OCI-LY7 (cell line): ENCODE measurements around the gene GBA2. TPM values are rescaled to one million over a fixed set of nuclear protein-coding genes. Genes with fewer than 3 reads are reported as not detected.
A peak's percentile ranks its signal among the peaks of the same experiment; 100 is the strongest.

Experiments used
- BruUV-seq: library from RNA; stranded (reverse); fragments of 400-500 nt; replicated peaks from 2 replicates; lab custom pipeline; 2021; lab: Mats Ljungman, UMichigan
- CTCF ChIA-PET: fragments of 300-600 bp; sonication (Branson Sonifier 250); formaldehyde crosslinking; loops from one replicate; lab custom pipeline; 2022; ENCODE audit warnings: antibody characterized with exemption; ENCODE audit not compliant: unreplicated experiment; lab: Charles Lee
- POLR2A ChIA-PET: fragments of 300-600 bp; sonication (Branson Sonifier 250); formaldehyde crosslinking; loops from one replicate; lab custom pipeline; 2022; ENCODE audit warnings: antibody characterized with exemption; lab: Charles Lee
- DNase-seq: peaks from one replicate; pipeline ENCODE4 v3.0.0-alpha.2; 2015; ENCODE audit warnings: low spot score
- H2AFZ ChIP-seq: fragments of 200-600 bp; sonication (generic), shearing (Covaris generic); 2 replicates; pipeline ENCODE4 v1.6.1; 2014; ENCODE audit warnings: mild to moderate bottlenecking, antibody characterized with exemption, low read length, moderate library complexity
- H3K27ac ChIP-seq: fragments of 200-600 bp; sonication (generic); 2 replicates; pipeline ENCODE4 v1.5.1; 2014; ENCODE audit warnings: mixed run types, low read depth, mild to moderate bottlenecking, moderate library complexity, low read length, inconsistent platforms; ENCODE audit not compliant: poor library complexity, severe bottlenecking
- H3K36me3 ChIP-seq: fragments of 200-600 bp; sonication (generic); 2 replicates; pipeline ENCODE4 v1.6.1; 2014; ENCODE audit warnings: mild to moderate bottlenecking, antibody characterized with exemption, low read length, moderate library complexity, mixed read lengths; ENCODE audit not compliant: insufficient read depth
- H3K4me1 ChIP-seq: fragments of 200-600 bp; sonication (generic); 2 replicates; pipeline ENCODE4 v1.5.1; 2014; ENCODE audit warnings: mild to moderate bottlenecking, low read length; ENCODE audit not compliant: insufficient read depth, poor library complexity, severe bottlenecking
- H3K4me2 ChIP-seq: fragments of 200-600 bp; sonication (generic); 2 replicates; pipeline ENCODE4 v1.6.1; 2014; ENCODE audit warnings: mild to moderate bottlenecking, low read length
- H3K4me3 ChIP-seq: fragments of 200-600 bp; sonication (generic); 2 replicates; pipeline ENCODE4 v1.5.1; 2014; ENCODE audit warnings: mild to moderate bottlenecking, low read depth, low read length; ENCODE audit not compliant: poor library complexity, severe bottlenecking
- H3K79me2 ChIP-seq: fragments of 200-600 bp; sonication (generic); 2 replicates; pipeline ENCODE4 v1.6.1; 2016; ENCODE audit warnings: low read depth, mild to moderate bottlenecking, low read length, moderate library complexity, mixed read lengths; ENCODE audit not compliant: insufficient read depth
- H3K9me2 ChIP-seq: fragments of 200-600 bp; sonication (generic); 2 replicates; pipeline ENCODE4 v1.6.1; 2016; ENCODE audit warnings: mild to moderate bottlenecking, low read length, mixed read lengths; ENCODE audit not compliant: insufficient read depth
- H3K9me3 ChIP-seq: fragments of 200-600 bp; sonication (generic); 2 replicates; pipeline ENCODE4 v1.6.1; 2014; ENCODE audit warnings: mild to moderate bottlenecking, mixed run types, low read length, mixed read lengths
- H4K20me1 ChIP-seq: fragments of 200-600 bp; sonication (generic); 2 replicates; pipeline ENCODE4 v1.6.1; 2014; ENCODE audit warnings: mild to moderate bottlenecking, antibody characterized with exemption, low read length, moderate library complexity, mixed read lengths; ENCODE audit not compliant: insufficient read depth
- CTCF ChIP-seq: fragments of 200-600 bp; sonication (generic); conservative IDR thresholded peaks from 2 replicates; pipeline ENCODE4 v1.5.1; 2014; ENCODE audit warnings: mild to moderate bottlenecking, antibody characterized with exemption, low read length, moderate library complexity, mixed read lengths
- EZH2phosphoT487 ChIP-seq: fragments of 200-600 bp; sonication (generic); IDR thresholded peaks from 2 replicates; pipeline ENCODE4 v1.6.1; 2018; ENCODE audit warnings: low read depth, borderline replicate concordance, mild to moderate bottlenecking, mixed run types, antibody characterized with exemption, low read length, moderate library complexity, mixed read lengths
- intact Hi-C: fragments of 100-400 bp; cut with micrococcal nuclease; formaldehyde crosslinking; loops from one replicate; pipeline ENCODE4 v1.10.0; 2022; ENCODE audit not compliant: unreplicated experiment
- total RNA-seq, 2 experiments: library from RNA; depleted of rRNA in 1 of 2; stranded (reverse); fragments of >200 nt in 1 of 2; shearing (Covaris generic) in 1 of 2; gene quantifications; 2 replicates each; pipeline ENCODE4 v1.2.3, GENCODE V29; 2014 to 2022

GBA2 gene
- total RNA-seq, 2 experiments from 2014 or later, result 66.0 to 68.2 TPM

DNA sequence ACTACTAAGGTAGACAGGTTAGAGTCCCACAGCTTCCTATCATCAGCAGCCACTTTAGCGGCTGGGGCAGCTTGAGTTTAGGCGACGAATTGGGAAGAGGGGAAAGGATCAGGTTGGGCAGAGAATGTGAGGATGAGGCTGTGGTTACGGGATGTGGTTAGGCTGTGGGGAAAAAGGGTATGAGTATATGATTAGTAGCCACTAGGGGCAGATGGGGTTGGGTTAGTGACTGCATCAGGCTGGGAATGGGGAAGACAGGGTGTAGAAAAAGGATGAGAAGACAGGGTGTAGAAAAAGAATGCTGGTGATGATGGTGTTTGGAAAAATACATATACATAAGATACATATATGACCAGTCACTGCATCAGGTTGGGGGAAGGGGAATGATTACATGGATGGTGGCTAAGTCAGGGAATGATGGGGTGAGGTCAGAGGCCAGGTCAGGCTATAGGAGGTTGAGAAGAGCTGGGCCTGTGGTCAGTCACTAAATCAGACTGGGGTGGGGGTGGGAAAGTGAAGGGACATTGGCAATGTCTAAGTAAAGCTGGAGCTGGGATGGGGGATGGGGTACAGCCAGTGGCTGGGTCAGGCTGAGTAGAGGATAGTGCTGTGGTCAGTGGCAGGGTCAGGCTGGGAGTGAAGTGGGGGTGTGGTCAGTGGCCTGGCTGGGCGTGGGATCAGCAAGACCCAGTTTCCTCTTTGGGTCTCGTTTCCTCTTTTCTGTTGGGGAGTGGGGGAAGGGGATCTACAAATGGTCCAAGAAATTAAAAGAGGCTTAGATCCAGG, 19.1 kb downstream of the GBA2 start:
- BruUV-seq, result TSS peak; percentile 45
- DNase-seq, result peak; percentile 67
- no peaks in the 10 kb centered on the region for H3K9me2 ChIP-seq
- H3K9me3 ChIP-seq, result no peaks in the 10 kb centered on the region
- peaks cover 15% of the 10 kb centered on the region; the same call in 1 of the 2 replicates for H4K20me1 ChIP-seq
- H2AFZ ChIP-seq, result no peak overlapping the region
- no peak for TF ChIP-seq EZH2phosphoT487
- peak; percentile 84 for TF ChIP-seq CTCF
- H3K79me2 ChIP-seq, result peaks cover 51% of the 10 kb centered on the region
- H3K4me1 ChIP-seq, result peaks cover 60% of the 10 kb centered on the region
- peak overlapping the region; percentile 77 for H3K27ac ChIP-seq
- intact Hi-C loops, result loop anchor here (2.0 to 10.0 kb wide), 2 partner anchors 71 to 655 kb away; partner anchors contain the start of genes CCDC107, FANCG, RMRP and VCP
- H3K4me3 ChIP-seq, result peak overlapping the region; percentile 89
- peak overlapping the region; percentile 97 for H3K4me2 ChIP-seq
- POLR2A ChIA-PET, result interaction anchor here (0.6 to 3.9 kb wide), 4 partner anchors 18 to 281 kb away, joined by 5 to 38 read pairs (median 16); partner anchors contain the start of genes ARHGEF39, GBA2 and RGP1
- CTCF ChIA-PET, result interaction anchor here (0.7 to 2.2 kb wide), 4 partner anchors 26 to 65 kb away, joined by 3 to 13 read pairs (median 4); partner anchors contain the start of gene ARHGEF39
- H3K36me3 ChIP-seq, result peaks cover 23% of the 10 kb centered on the region

DNA sequence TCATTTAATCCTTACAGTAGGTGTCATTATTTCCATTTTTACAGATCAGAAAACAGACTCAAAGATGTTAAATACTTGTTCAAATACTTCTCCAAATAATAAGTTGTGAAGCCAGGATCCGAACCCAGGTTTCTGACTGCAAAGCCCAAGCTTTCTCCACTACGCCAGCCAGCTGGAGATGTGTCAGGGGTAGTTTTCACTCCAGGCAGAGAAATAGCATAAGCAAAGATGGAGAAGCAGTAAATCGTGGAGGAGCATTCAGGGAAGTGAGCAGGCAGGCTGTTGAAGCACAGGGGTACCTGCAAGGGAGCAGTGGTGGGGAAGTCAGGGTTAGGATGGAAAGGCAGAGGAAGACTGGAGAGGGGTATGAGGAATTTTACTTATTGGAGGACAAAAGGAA, 19.9 kb downstream of the GBA2 start:
- no peaks in the 10 kb centered on the region for H3K9me3 ChIP-seq
- ChIA-PET CTCF (interaction anchor here (0.7 to 2.2 kb wide), 4 partner anchors 14 to 83 kb away, joined by 3 to 13 read pairs (median 4); partner anchors contain the start of gene ARHGEF39), POLR2A (interaction anchor here (0.6 to 2.4 kb wide), 7 partner anchors 39 to 259 kb away, joined by 3 to 18 read pairs (median 4); partner anchors contain the start of genes ARHGEF39 and TPM2)
- peaks cover 15% of the 10 kb centered on the region; the same call in 1 of the 2 replicates for H4K20me1 ChIP-seq
- peaks cover 56% of the 10 kb centered on the region for H3K4me1 ChIP-seq
- no peak overlapping the region for H2AFZ ChIP-seq
- H3K9me2 ChIP-seq, result no peaks in the 10 kb centered on the region
- H3K27ac ChIP-seq, result peak overlapping the region; percentile 46
- DNase-seq, result no peak
- no TSS peak for BruUV-seq
- TF ChIP-seq CTCF (no peak), EZH2phosphoT487 (no peak)
- H3K4me3 ChIP-seq, result peak overlapping the region; percentile 89
- intact Hi-C loops, result loop anchor here (2.0 kb wide), 1 partner anchor 70 kb away; the partner anchor contains the start of genes CCDC107 and RMRP
- peak overlapping the region; percentile 97 for H3K4me2 ChIP-seq
- H3K36me3 ChIP-seq, result peaks cover 31% of the 10 kb centered on the region
- peaks cover 51% of the 10 kb centered on the region for H3K79me2 ChIP-seq
